ENCODE results near the gene HNRNPC.
"Not testable (repeated sequence)": the region's sequence is repeated elsewhere in the genome, so short reads cannot be mapped to it uniquely, and the experiment has no call there.

HNRNPC gene

DNA sequence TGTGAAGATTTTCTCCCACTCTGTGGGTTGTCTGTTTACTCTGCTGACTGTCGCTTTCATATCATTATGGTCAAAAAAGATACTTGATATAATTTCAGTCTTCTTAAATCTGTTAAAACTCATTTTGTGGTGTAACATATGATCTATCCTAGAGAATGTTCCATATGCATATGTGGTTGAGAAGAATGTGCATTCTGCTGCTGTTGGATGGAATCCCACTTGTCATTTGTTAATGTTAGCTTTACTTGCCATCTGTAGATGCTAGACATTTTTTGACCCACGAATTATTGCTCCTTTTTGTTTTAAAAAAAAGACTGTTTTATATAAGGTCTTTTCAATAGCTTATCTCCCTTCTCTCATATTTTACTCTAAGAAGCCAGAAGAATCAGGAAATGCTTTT lies 87.1 kb downstream of the HNRNPC start:
- no peaks in the 10 kb centered on the region for H3K36me3 Mint-ChIP-seq (ENCODE audit: low read depth)
- peaks cover 11% of the 10 kb centered on the region for H3K27me3 Mint-ChIP-seq
- no peak overlapping the region for H3K4me3 Mint-ChIP-seq
- no peaks in the 10 kb centered on the region for H3K4me1 Mint-ChIP-seq (ENCODE audit: low read depth)
- H3K27ac Mint-ChIP-seq, result no peak overlapping the region
- peaks cover 4% of the 10 kb centered on the region for H3K9me3 Mint-ChIP-seq

DNA sequence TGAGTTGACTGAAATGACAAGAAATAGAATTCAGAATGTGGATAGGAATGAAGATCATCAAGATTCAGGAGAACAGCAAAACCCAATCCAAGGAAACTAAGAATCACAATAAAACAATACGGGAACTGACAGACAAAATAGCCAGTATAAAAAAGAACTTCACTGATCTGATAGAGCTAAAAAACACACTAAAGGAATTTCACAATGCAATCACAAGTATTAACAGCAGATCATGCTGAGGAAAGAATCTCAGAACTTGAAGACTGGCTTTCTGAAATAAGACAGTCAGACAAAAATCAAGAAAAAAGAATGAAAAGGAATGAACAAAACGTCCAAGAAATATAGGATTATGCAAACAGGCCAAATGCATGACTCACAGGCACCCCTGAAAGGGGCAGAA lies 98.1 kb downstream of the HNRNPC start:
- no peaks in the 10 kb centered on the region for H3K36me3 Mint-ChIP-seq (ENCODE audit: low read depth)
- no peak overlapping the region for H3K4me3 Mint-ChIP-seq
- H3K4me1 Mint-ChIP-seq (ENCODE audit: low read depth), result no peaks in the 10 kb centered on the region
- no peaks in the 10 kb centered on the region for H3K9me3 Mint-ChIP-seq
- peaks cover 16% of the 10 kb centered on the region for H3K27me3 Mint-ChIP-seq
- no peak overlapping the region for H3K27ac Mint-ChIP-seq

DNA sequence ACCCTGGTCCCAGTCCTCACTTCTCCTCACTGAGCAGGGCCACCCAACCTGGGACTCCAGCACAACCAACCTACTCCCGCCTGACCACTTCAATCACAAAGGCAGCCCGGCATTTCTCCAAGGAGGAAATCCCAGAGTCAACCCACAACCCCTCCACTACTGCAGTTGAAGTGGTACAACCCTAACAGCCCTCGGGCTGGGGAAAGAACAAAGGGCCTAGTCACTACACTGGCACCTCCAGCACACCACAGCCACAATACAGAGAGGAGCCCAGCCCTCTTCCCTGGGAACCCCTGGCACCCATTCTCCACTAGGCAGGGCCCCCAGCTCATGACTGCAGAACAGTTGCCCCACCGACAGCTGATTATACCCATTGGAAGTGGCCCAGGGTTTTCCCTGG lies 99.7 kb downstream of the HNRNPC start:
- Mint-ChIP-seq H3K27me3 (peaks cover 16% of the 10 kb centered on the region), H3K9me3 (no peaks in the 10 kb centered on the region), H3K36me3 (ENCODE audit: low read depth) (no peaks in the 10 kb centered on the region), H3K4me1 (ENCODE audit: low read depth) (no peaks in the 10 kb centered on the region), H3K4me3 (no peak overlapping the region), H3K27ac (no peak overlapping the region)

DNA sequence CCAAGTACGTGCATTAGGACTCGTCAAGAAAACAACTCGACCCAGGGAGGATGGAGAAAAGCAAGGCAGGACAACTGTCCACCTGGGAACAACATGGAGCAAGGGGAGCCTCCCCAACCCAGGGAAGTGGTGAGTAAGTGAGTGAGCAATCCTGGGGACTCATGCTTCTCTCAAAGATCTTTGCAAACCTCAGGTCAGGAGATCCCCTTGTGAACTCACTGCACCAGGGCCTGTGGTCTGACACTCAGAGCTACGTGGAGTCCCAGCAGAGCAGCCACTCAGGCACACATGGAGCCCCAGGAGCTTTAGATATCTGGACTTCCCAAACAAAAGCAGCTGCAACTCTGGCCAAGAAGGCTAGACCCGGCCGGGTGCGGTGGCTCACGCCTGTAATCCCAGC lies 101.2 kb downstream of the HNRNPC start:
- Mint-ChIP-seq H3K27ac (no peak overlapping the region), H3K36me3 (ENCODE audit: low read depth) (no peaks in the 10 kb centered on the region), H3K27me3 (peaks cover 15% of the 10 kb centered on the region), H3K4me3 (no peak overlapping the region), H3K9me3 (no peaks in the 10 kb centered on the region), H3K4me1 (ENCODE audit: low read depth) (no peaks in the 10 kb centered on the region)

DNA sequence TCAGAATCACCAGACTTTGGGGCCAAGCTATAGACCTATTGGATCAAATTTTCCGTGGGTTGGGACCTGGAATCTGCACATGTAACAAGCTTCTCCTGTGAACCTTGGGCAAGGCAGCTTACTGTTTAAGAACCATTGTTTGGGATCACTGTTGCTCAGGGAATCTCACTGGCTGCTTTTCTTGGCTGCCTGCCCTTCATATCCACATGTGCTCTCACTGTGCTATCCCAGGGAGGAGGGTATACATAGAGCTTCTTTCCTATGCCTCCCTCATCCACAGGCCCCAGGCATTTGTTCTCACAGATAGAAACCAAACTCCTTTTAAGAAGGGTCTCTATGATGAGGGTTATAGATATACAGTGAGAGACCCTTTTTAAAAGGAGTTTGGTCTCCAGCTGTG lies 103.6 kb downstream of the HNRNPC start:
- peaks cover 19% of the 10 kb centered on the region for H3K27me3 Mint-ChIP-seq
- not testable (repeated sequence) for H3K4me1 Mint-ChIP-seq (ENCODE audit: low read depth); H3K27ac Mint-ChIP-seq; H3K4me3 Mint-ChIP-seq; H3K9me3 Mint-ChIP-seq; H3K36me3 Mint-ChIP-seq (ENCODE audit: low read depth)

DNA sequence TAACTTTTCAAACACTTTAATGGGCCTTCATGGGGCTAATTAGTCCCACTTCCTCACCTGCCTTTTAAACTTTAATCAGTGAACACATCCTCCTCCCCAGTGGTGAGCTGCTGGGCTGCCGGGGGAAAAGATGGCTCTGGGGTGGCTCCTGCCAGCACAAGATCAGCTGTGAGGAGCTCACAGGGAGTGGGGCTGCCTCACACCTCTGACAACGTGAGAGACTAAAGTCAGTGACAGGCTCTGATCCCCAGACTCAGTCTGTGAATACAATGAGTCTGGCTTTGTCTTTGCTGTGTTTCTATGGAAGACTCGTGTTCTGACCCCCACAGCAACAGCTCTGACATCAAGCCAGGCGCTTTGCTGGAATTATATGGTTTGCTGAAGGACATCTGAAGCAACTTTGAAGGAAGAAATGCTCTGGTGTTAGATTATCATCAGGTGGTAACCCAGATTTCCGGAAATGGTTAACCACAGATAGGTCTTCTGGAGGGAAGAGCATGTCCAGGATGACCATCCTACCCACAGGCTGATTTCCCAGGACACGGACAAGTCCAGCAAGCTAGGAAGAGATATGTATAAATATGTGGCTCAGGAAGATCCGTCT lies 104.1 kb downstream of the HNRNPC start:
- H3K36me3 Mint-ChIP-seq (ENCODE audit: low read depth); H3K4me3 Mint-ChIP-seq; H3K27ac Mint-ChIP-seq; H3K4me1 Mint-ChIP-seq (ENCODE audit: low read depth); H3K9me3 Mint-ChIP-seq: not testable (repeated sequence)
- H3K27me3 Mint-ChIP-seq, result peaks cover 19% of the 10 kb centered on the region

DNA sequence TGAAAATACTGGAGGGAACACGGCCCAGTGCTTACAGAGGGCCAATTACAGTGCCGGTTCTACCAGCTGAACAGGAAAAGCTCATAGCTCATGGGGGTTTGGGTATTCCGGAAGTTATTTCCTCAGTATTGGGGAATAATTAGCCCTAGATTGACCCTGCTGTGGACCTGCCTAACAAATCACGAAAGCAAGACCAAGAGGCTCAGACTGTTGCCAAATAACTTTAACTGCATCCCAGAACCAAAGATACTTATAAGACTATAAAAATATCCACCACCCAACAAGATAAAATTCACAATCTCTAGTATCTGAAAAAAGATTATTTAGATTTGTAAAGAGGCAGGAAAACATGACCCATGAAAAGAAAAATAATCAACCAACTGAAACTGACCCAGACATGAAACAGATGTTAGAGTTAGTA lies 105.4 kb downstream of the HNRNPC start:
- Mint-ChIP-seq H3K4me3 (no peak overlapping the region), H3K27me3 (peaks cover 19% of the 10 kb centered on the region), H3K4me1 (ENCODE audit: low read depth) (no peaks in the 10 kb centered on the region), H3K36me3 (ENCODE audit: low read depth) (no peaks in the 10 kb centered on the region), H3K9me3 (no peaks in the 10 kb centered on the region), H3K27ac (no peak overlapping the region)

DNA sequence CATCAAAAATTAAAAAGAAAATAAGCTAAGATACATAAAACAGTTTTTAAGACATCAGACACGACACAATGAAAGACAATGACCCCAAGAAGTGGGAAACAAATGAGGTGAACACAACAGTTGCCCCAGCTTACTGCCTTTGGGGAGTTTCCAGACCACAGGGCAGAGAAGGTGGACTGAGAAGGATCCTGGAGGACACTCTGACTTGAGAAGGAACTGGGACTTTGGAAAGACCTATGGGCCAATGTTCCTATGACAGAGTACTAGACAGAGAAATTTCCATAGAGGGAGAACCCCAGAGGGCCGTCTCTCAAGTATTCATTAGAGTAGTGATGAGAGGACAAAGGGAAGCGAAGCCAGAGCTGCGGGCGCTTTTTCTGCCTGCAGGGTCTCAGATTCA lies 107.2 kb downstream of the HNRNPC start:
- H3K36me3 Mint-ChIP-seq (ENCODE audit: low read depth), result no peaks in the 10 kb centered on the region
- H3K9me3 Mint-ChIP-seq, result no peaks in the 10 kb centered on the region
- peaks cover 24% of the 10 kb centered on the region for H3K27me3 Mint-ChIP-seq
- no peaks in the 10 kb centered on the region for H3K4me1 Mint-ChIP-seq (ENCODE audit: low read depth)
- H3K27ac Mint-ChIP-seq, result no peak overlapping the region
- no peak overlapping the region for H3K4me3 Mint-ChIP-seq

DNA sequence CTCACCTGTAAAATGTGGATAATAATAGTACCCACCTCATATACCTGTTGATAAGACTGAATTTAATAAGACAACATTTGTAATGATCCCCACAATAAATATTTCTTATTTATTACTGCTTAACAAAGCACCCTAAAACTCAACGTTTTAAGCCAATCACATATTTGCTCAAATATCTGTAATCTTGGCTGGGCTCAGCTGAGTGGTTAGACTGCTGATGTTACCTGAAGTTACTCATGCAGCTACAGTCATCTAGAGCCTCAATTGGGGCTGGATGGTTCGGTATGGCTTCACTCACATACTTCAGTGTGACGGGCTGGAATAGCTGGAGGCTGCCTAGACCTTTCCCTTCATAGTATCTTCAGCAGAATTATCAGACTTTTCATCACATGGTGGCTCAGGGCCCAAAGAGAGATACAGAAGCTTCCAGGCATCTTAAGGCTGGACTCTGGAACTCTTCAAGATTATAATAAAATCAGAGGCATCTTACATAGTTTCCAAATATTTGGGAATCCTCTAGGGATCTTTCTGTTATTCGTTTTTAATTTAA lies 109.1 kb downstream of the HNRNPC start:
- no peaks in the 10 kb centered on the region for H3K36me3 Mint-ChIP-seq (ENCODE audit: low read depth)
- H3K9me3 Mint-ChIP-seq, result no peaks in the 10 kb centered on the region
- no peak overlapping the region for H3K4me3 Mint-ChIP-seq
- H3K4me1 Mint-ChIP-seq (ENCODE audit: low read depth), result no peaks in the 10 kb centered on the region
- peaks cover 26% of the 10 kb centered on the region for H3K27me3 Mint-ChIP-seq
- H3K27ac Mint-ChIP-seq, result no peak overlapping the region
